ENCODE results near the gene GRB10.

- TF ChIP-seq CTCF (IDR thresholded peaks at IDR 0.05; ENCODE audit: low read depth, low read length) (no peak), EZH2phosphoT487 (IDR thresholded peaks at IDR 0.05; ENCODE audit: low read depth) (no peak)
These were observed 100.6 kb downstream of the GRB10 start for GRCh38 chr7:50682079-50682478.
